HepG2 (cell line): ENCODE results near the gene ACTN1. TPM values are rescaled to one million over a fixed set of nuclear protein-coding genes. Genes with fewer than 3 reads are reported as not detected.

Experiments used
- ATF3 ChIP-seq: sonication (generic); formaldehyde crosslinking; IDR thresholded peaks from 2 replicates; pipeline ENCODE4 v1.4.0; 2020; ENCODE audit warnings: missing genetic modification reagents
- ETV6 ChIP-seq: sonication (generic); formaldehyde crosslinking; conservative IDR thresholded peaks from 2 replicates; pipeline ENCODE4 v1.4.0; 2020; ENCODE audit warnings: missing genetic modification reagents
- GTF3A ChIP-seq: sonication (generic); formaldehyde crosslinking; conservative IDR thresholded peaks from 2 replicates; pipeline ENCODE4 v1.4.0; 2020; ENCODE audit warnings: mild to moderate bottlenecking, missing genetic modification reagents
- KAT7 ChIP-seq: IDR thresholded peaks from 2 replicates; pipeline ENCODE4 v1.6.1; 2018; ENCODE audit warnings: borderline replicate concordance, missing compliant biosample characterization
- KLF9 ChIP-seq: IDR thresholded peaks from 2 replicates; pipeline ENCODE4 v1.6.1; 2016; ENCODE audit warnings: low read depth
- MBNL3 ChIP-seq: fragments of 250-450 bp; sonication (Bioruptor Pico); conservative IDR thresholded peaks from 2 replicates; pipeline ENCODE4 v1.8.0; 2022; ENCODE audit warnings: mild to moderate bottlenecking, inconsistent platforms
- MEIS2 ChIP-seq: sonication (generic); formaldehyde crosslinking; IDR thresholded peaks from 2 replicates; pipeline ENCODE4 v1.9.0; 2021; ENCODE audit warnings: mild to moderate bottlenecking, missing genetic modification reagents
- NCOA5 ChIP-seq: sonication (generic); formaldehyde crosslinking; IDR thresholded peaks from 2 replicates; pipeline ENCODE4 v1.4.0; 2020; ENCODE audit warnings: missing genetic modification reagents
- PRDM15 ChIP-seq: sonication (generic); formaldehyde crosslinking; IDR thresholded peaks from 2 replicates; pipeline ENCODE4 v1.4.0; 2020; ENCODE audit warnings: missing genetic modification reagents
- SOX6 ChIP-seq, 2 experiments: fragments of 450-650 bp in 1 of 2; sonication (generic) in 1 of 2; formaldehyde crosslinking in 1 of 2; IDR thresholded peaks; 2 replicates each; pipeline versions ENCODE4 v1.4.0 to v1.6.1; 2017 to 2020; ENCODE audit warnings: antibody characterized with exemption in 1 of 2, mild to moderate bottlenecking in 1 of 2, missing genetic modification reagents in 1 of 2
- XBP1 ChIP-seq: sonication (generic); formaldehyde crosslinking; IDR thresholded peaks from 2 replicates; pipeline ENCODE4 v1.5.0; 2020; ENCODE audit warnings: missing genetic modification reagents
- ZFP91 ChIP-seq: sonication (generic); formaldehyde crosslinking; IDR thresholded peaks from 2 replicates; pipeline ENCODE4 v1.9.0; 2022; ENCODE audit warnings: missing genetic modification reagents, mild to moderate bottlenecking, borderline replicate concordance
- ZFX ChIP-seq: sonication (generic); formaldehyde crosslinking; IDR thresholded peaks from 2 replicates; pipeline ENCODE4 v1.4.0; 2020; ENCODE audit warnings: mild to moderate bottlenecking, low read depth, missing genetic modification reagents, moderate library complexity
- ZNF12 ChIP-seq: sonication (generic); formaldehyde crosslinking; IDR thresholded peaks from 2 replicates; pipeline ENCODE4 v1.5.0; 2020; ENCODE audit warnings: missing genetic modification reagents
- ZNF17 ChIP-seq: sonication (generic); formaldehyde crosslinking; IDR thresholded peaks from 2 replicates; pipeline ENCODE4 v1.5.0; 2020; ENCODE audit warnings: mild to moderate bottlenecking, missing genetic modification reagents
- ZNF296 ChIP-seq: sonication (generic); formaldehyde crosslinking; conservative IDR thresholded peaks from 2 replicates; pipeline ENCODE4 v1.5.0; 2020; ENCODE audit warnings: mild to moderate bottlenecking, missing genetic modification reagents
- ZNF589 ChIP-seq: sonication (generic); formaldehyde crosslinking; conservative IDR thresholded peaks from 2 replicates; pipeline ENCODE4 v1.8.0; 2022; ENCODE audit warnings: mild to moderate bottlenecking, moderate library complexity, missing genetic modification reagents
- ZNF609 ChIP-seq: sonication (generic); formaldehyde crosslinking; IDR thresholded peaks from 2 replicates; pipeline ENCODE4 v1.4.0; 2020; ENCODE audit warnings: mild to moderate bottlenecking, missing genetic modification reagents, borderline replicate concordance
- ZNF709 ChIP-seq: sonication (generic); formaldehyde crosslinking; IDR thresholded peaks from 2 replicates; pipeline ENCODE4 v1.5.0; 2020; ENCODE audit warnings: mild to moderate bottlenecking, missing genetic modification reagents
- polyA plus RNA-seq, 8 experiments: library from polyadenylated mRNA; depleted of rRNA in 3 of 8; stranded (reverse) in 7 of 8; unstranded in 1 of 8; fragments of >200 nt; fragmentation: Illumina TruSeq in 4 of 8; extraction: Trizol in 4 of 8; gene quantifications; 2 replicates each; pipeline versions ENCODE4 v1.2.1 to v1.2.3, GENCODE V29; 2011 to 2016; ENCODE audit warnings: low read depth in 4 of 8, missing spikeins in 1 of 8, mixed read lengths in 1 of 8; ENCODE audit not compliant: insufficient read depth in 1 of 8
- total RNA-seq, 5 experiments: library from RNA; depleted of rRNA; stranded (reverse); fragments of >200 nt; fragmentation: Illumina TruSeq; extraction: Trizol; gene quantifications; 2 replicates each; pipeline ENCODE4 v1.2.3, GENCODE V29; 2016; ENCODE audit warnings: low read depth in 1 of 5

Gene ACTN1
- total and polyA plus RNA-seq, 2 of the 13 experiments (the other 11 are each of a cell fraction or from before 2014, with no cell fraction given): 58.6 to 162 TPM

GRCh38 chr14:68978172-68978911 is 760 bp downstream of the ACTN1 start (continued):
- no peak for TF ChIP-seq ZNF17 (CRISPR knock-in tag)
- no peak for TF ChIP-seq KLF9 (CRISPR knock-in tag)
- TF ChIP-seq KAT7: 0 out of 2 replicates have a peak, but pooled peaks have one; percentile 25
- TF ChIP-seq GTF3A (CRISPR knock-in tag): no peak
- TF ChIP-seq ATF3: no peak; the same call in 1 of the 2 replicates
- TF ChIP-seq XBP1 (CRISPR knock-in tag): no peak
- no peak for TF ChIP-seq ZNF296
- no peak for TF ChIP-seq ZNF12 (CRISPR knock-in tag)
- TF ChIP-seq MEIS2 (CRISPR knock-in tag): no peak
- TF ChIP-seq ZFX: peak; percentile 63
- TF ChIP-seq ZNF589: no peak
- TF ChIP-seq PRDM15: 0 out of 2 replicates have a peak, but pooled peaks have one; percentile 22
- no peak for TF ChIP-seq ETV6 (CRISPR knock-in tag)
- no peak for TF ChIP-seq MBNL3
- peak; percentile 10; the same call in 1 of the 2 replicates for TF ChIP-seq ZNF709 (CRISPR knock-in tag)
- 0 out of 2 replicates have a peak, but pooled peaks have one; percentile 12 for TF ChIP-seq ZNF609 (CRISPR knock-in tag)
- TF ChIP-seq ZFP91 (CRISPR knock-in tag): peak; percentile 56; the same call in 1 of the 2 replicates
- TF ChIP-seq NCOA5 (CRISPR knock-in tag): no peak
- no peak for TF ChIP-seq SOX6 (IDR thresholded peaks at IDR 0.05)
- TF ChIP-seq SOX6 (CRISPR knock-in tag; IDR thresholded peaks at IDR 0.05): peak; percentile 46; the same call in 1 of the 2 replicates
